ENCODE results near the gene ME1.

DNA sequence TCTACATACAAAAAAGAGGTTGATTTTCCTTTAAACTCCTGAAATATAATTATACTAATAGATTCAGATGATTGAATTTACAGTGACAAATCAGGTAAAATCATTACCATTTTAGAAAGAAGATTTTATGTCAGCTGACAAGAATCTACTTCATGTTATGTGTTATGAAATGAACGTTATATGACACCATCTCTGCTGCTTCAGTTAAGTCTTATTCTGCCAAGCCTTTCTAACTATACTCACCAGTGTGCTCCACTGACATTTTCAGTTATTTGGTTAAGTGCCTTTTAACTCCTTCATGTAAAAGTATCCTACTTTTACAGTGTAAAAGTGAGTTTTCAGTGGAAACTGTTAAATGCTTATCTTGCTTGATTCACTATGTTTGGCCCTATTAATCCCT, 157.3 kb downstream of the ME1 start:
- TF ChIP-seq POLR2AphosphoS5 (IDR thresholded peaks at IDR 0.05; ENCODE audit: low read depth, low read length) (no peak), TAF1 (IDR thresholded peaks at IDR 0.05; ENCODE audit: borderline replicate concordance, insufficient read depth, low read length) (no peak)
